Stimulated activated CD4-positive, alpha-beta T cell treated with anti-CD3 and anti-CD28 coated beads, Interleukin-15, amount 100 ng/mL, for 48 hours (primary cell): Measurements from ENCODE around the gene DUSP9.
"Not testable (repeated sequence)": the region's sequence is repeated elsewhere in the genome, so short reads cannot be mapped to it uniquely, and the experiment has no call there.

Source experiments
- DNase-seq, 2 donors: peaks; one replicate each; pipeline ENCODE4 v3.0.0-alpha.2; 2020; ENCODE audit warnings: low read depth in 2 of 2

The DUSP9 gene

GRCh38 chrX:153690466-153690865 is 43.5 kb downstream of the DUSP9 start:
- no peak for DNase-seq

DNA sequence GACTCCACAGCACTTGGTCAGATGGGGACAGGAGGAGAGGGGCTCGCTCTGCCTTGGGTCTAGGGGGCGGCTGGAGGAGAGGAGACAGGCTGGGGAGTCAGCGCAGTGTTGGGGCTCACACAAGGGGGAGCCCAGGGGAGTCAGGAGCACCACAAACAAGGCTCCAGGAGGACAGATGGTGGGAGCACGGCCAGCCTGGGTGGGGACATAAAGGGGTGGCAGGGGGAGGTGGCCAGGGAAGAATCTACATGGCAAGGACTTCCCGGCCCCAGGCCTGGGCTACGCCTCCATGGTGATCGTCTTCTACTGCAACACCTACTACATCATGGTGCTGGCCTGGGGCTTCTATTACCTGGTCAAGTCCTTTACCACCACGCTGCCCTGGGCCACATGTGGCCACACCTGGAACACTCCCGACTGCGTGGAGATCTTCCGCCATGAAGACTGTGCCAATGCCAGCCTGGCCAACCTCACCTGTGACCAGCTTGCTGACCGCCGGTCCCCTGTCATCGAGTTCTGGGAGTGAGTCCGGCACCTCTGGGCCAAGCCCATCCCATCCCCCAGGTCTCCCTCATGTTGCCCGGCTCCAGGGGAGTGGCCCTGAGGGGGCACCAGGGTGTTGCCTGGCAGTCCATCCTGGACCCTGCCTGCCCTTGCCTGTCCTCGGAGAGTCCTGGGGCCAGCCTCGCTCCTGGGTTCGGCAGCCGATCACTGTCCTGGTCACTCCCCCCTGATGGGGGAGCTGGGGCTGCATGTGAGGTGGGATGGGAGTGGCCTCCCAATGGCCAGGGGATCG is 44.2 kb downstream of the DUSP9 start:
- not testable (repeated sequence) for DNase-seq

GRCh38 chrX:153692003-153692402 is 45.0 kb downstream of the DUSP9 start:
- no peak for DNase-seq

DNA sequence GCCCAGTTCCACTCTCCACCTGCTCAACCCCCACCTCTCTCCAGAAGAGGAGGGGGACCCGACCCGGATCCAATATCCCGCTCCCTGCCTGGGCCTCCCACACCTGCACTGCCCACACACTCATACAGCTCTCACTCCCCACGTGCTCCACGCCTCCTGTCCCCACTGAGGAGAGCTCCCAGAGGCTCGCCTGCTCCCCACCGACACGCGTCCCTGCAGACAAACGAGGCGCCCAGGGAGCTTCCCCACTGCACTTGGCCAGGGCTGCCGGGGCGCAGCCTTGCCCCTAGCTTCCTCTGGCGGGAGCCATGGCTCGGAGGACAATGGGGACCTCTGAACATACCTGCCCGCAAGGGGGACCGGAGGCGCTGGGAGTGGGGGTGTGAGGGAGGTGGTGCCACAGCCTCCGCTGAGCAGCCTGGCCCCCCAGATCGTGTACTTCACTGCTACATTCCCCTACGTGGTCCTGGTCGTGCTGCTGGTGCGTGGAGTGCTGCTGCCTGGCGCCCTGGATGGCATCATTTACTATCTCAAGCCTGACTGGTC is 45.7 kb downstream of the DUSP9 start:
- DNase-seq, result no peak

- no peak for DNase-seq
These were observed 46.4 kb downstream of the DUSP9 start for GRCh38 chrX:153693216-153694086.

DNA sequence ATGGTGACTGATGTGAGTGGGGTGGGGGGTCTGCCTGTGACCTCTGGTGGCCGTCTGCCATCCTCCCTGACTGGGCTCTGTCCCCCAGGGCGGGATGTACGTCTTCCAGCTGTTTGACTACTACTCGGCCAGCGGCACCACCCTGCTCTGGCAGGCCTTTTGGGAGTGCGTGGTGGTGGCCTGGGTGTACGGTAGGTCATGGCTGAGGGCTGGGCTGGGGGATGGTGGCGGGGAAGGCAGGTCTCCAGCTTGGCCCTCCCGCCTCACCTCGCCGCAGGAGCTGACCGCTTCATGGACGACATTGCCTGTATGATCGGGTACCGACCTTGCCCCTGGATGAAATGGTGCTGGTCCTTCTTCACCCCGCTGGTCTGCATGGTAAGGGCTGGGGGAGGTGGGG is 47.3 kb downstream of the DUSP9 start:
- not testable (repeated sequence) for DNase-seq

GRCh38 chrX:153694687-153695270 is 47.8 kb downstream of the DUSP9 start:
- DNase-seq, result no peak

- DNase-seq, result no peak
These were observed 49.1 kb downstream of the DUSP9 start for GRCh38 chrX:153696100-153696499.

- not testable (repeated sequence) for DNase-seq
These were observed 49.5 kb downstream of the DUSP9 start for GRCh38 chrX:153696538-153696937.

- DNase-seq, result not testable (repeated sequence)
These were observed 50.2 kb downstream of the DUSP9 start for GRCh38 chrX:153696986-153697722.

DNA sequence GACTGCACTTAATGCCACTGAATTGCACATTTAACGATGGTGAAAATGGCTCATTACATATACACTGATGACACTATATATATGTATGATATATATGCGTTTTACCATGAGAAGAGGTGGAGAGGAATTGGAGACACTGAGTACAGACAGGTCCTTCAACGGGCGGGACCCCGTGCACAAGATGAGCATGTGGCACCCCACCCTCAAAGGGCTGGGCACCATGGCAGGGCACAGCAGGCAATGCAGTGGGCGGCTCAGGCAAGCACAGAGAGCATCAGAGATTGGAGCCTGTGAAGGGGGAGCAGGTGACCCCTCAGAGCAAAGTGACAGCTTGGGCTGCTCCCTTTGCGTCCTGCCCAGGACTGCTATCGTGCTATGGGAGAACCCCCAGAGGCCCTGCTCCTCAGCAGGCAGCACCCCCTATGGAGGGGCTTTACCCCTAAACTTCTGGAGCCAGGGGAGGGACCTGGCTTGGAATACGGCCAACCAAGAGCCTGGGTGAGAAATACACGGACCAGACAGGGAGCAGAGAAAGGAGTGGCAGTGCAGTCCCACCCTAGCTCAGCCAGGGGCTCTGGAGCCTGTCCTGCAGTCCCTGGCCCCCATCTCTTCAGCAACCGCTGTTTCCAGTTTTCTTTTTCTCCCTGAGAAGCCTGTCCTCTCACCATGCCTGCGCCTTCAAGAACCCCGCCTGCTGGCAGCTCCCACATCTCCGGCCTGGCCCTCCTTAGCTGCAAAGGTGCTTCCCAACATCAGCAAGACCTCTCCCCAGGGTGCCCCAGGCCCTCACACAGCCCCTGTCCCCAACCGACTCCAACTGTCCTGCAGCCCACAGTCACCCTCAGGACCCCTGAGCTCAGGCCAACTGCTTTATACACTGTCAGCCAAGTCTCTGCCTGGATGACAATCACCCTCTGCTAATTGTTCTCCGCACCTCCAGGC is 51.2 kb downstream of the DUSP9 start:
- no peak for DNase-seq

DNA sequence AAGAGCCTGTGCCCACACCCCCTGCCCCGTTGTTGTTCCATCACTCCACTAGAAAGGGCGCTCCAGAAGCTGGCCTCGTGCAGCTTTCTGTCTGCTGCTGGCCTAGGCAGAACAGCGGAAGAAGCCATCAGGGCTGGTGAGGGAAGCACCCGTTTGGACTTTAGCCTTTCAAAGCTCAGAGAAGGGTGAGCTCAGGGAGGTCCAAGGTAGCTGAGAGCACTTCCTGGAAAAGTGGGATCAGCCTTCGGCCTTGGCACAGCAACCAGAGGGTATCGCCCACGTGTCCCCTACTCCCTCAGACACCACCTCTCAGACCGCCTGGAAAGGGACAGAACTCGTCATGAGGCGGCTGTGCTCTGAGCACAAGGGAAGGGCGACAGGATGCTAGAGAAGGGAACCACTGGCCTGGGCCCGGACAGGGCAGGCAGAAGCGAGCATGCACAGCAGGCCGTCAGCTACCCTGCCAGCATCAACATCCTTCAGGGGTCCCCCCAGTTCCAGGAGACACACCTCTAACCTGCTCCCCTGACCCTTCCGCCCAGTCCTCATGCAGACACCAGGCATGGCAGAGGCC is 52.3 kb downstream of the DUSP9 start:
- DNase-seq, result not testable (repeated sequence)

- DNase-seq, result not testable (repeated sequence)
These were observed 52.9 kb downstream of the DUSP9 start for GRCh38 chrX:153699784-153700371.

GRCh38 chrX:153700376-153700945 is 53.5 kb downstream of the DUSP9 start:
- DNase-seq, result no peak
